Measurements from ENCODE around the gene LUZP2. TPM values are rescaled to one million over a fixed set of nuclear protein-coding genes. Genes with fewer than 3 reads are reported as not detected.

LUZP2 gene
- polyA plus RNA-seq, 1 donor from 2014 or later: 15.5 TPM

DNA sequence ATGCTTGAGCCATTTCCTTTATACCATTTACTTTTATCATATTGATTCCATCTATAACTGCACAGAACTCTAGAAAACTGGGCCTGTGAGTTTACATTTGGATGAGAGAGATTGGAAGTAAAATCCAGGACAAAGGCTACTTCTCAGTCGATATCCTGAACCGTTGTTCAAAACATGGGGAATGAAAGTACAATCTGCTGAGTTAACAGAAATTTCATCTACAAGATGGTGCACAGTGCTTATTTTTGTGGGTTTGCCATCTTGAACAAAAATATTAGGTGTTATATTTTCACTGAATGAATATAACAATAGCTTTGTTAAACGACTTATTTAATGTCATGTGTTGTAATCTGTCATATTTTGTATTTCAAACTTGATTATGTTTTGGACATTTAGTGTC lies 622.6 kb downstream of the LUZP2 start:
- H3K36me3 ChIP-seq (ENCODE audit: insufficient read depth, low read length): no peaks in the 10 kb centered on the region
- no peaks in the 10 kb centered on the region for H3K9me2 ChIP-seq (ENCODE audit: insufficient read depth, low read length)
- H3K4me2 ChIP-seq (ENCODE audit: low read length): no peak overlapping the region
- no peaks in the 10 kb centered on the region for H4K20me1 ChIP-seq (ENCODE audit: insufficient read depth)
- H2AFZ ChIP-seq (ENCODE audit: low read depth, low read length): no peak overlapping the region
- no peaks in the 10 kb centered on the region for H3K79me2 ChIP-seq (replicated peaks; ENCODE audit: insufficient read depth, low read length)
- no peak overlapping the region for H3K9ac ChIP-seq (ENCODE audit: low read length)
- TF ChIP-seq POLR2AphosphoS5 (IDR thresholded peaks at IDR 0.05) (no peak), RAD21 (conservative IDR thresholded peaks at IDR 0.05) (no peak), MXI1 (conservative IDR thresholded peaks at IDR 0.05; ENCODE audit: poor library complexity, severe bottlenecking) (no peak), EP300 (conservative IDR thresholded peaks at IDR 0.05; ENCODE audit: poor library complexity, severe bottlenecking) (no peak), TAF1 (IDR thresholded peaks at IDR 0.05; ENCODE audit: low read depth) (no peak), EZH2 (IDR thresholded peaks at IDR 0.05; ENCODE audit: borderline replicate concordance, insufficient read depth, low read length, poor library complexity, severe bottlenecking) (no peak), CTCF (IDR thresholded peaks at IDR 0.05; ENCODE audit: poor library complexity, severe bottlenecking) (no peak), SMC3 (conservative IDR thresholded peaks at IDR 0.05; ENCODE audit: poor library complexity) (no peak)
- TF ChIP-seq, protein P1, sequence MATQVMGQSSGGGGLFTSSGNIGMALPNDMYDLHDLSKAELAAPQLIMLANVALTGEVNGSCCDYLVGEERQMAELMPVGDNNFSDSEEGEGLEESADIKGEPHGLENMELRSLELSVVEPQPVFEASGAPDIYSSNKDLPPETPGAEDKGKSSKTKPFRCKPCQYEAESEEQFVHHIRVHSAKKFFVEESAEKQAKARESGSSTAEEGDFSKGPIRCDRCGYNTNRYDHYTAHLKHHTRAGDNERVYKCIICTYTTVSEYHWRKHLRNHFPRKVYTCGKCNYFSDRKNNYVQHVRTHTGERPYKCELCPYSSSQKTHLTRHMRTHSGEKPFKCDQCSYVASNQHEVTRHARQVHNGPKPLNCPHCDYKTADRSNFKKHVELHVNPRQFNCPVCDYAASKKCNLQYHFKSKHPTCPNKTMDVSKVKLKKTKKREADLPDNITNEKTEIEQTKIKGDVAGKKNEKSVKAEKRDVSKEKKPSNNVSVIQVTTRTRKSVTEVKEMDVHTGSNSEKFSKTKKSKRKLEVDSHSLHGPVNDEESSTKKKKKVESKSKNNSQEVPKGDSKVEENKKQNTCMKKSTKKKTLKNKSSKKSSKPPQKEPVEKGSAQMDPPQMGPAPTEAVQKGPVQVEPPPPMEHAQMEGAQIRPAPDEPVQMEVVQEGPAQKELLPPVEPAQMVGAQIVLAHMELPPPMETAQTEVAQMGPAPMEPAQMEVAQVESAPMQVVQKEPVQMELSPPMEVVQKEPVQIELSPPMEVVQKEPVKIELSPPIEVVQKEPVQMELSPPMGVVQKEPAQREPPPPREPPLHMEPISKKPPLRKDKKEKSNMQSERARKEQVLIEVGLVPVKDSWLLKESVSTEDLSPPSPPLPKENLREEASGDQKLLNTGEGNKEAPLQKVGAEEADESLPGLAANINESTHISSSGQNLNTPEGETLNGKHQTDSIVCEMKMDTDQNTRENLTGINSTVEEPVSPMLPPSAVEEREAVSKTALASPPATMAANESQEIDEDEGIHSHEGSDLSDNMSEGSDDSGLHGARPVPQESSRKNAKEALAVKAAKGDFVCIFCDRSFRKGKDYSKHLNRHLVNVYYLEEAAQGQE (IDR thresholded peaks at IDR 0.05; ENCODE audit: borderline replicate concordance): no peak
- no peaks in the 10 kb centered on the region for H3F3A ChIP-seq (ENCODE audit: insufficient read depth, low read length, poor library complexity, severe bottlenecking)
- H3K4me3 ChIP-seq (ENCODE audit: low read length): no peak overlapping the region
- H3K9me3 ChIP-seq (ENCODE audit: low read length): no peaks in the 10 kb centered on the region
- H3K27ac ChIP-seq (ENCODE audit: low read length): no peak overlapping the region
- no peaks in the 10 kb centered on the region for H3K27me3 ChIP-seq (ENCODE audit: insufficient read depth, low read depth, low read length)

Small RNA genes within 50 kb of the gene (small RNA-seq; reads per million reads assigned to genes)
- 0 to 1.2 (median 0) reads per million in 3 experiments for gene RF00019

Measured in neural cell (in vitro differentiated cells).